ENCODE data around the gene FBXO7. TPM values are rescaled to one million over a fixed set of nuclear protein-coding genes. Genes with fewer than 3 reads are reported as not detected.

FBXO7 gene
- total and polyA plus RNA-seq, 11 donors: 19.1 to 63.0 (median 42.5) TPM

DNA sequence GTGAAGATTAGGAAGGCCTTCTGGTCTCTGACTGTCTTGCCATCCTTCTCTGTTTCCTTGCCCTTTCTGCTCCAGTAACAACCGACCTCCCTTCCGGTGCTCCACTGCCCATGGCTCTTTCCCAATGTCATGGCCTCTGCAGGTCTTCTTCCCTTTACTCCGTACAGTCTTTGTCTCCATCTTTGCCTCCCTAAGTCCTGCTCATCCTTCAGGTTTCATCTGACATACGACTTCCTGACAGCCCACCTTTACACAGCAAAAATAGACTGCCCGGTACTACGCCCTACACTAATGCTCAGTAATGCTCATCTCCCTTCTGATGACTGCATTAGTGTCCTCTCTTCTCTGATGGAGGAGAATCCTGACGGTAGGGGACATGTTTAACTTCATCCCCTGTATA lies 63.9 kb downstream of the FBXO7 start:
- WGBS, 4 donors: 94 to 97% (median 96%) methylated on average over 7 of the region's 7 CpGs
- H3K4me1 ChIP-seq: peaks cover 0 to 61% (median 32%) of the 10 kb centered on the region in 12 donors

GRCh38 chr22:32539631-32540421 lies 65.2 kb downstream of the FBXO7 start:
- no peaks in the 10 kb centered on the region for H3K27me3 ChIP-seq
- DNase-seq: peak in 4 of 5 donors; percentile 39 to 75 (median 63)
- no peak for TF ChIP-seq POLR2A (IDR thresholded peaks at IDR 0.05)
- TF ChIP-seq, protein P1, sequence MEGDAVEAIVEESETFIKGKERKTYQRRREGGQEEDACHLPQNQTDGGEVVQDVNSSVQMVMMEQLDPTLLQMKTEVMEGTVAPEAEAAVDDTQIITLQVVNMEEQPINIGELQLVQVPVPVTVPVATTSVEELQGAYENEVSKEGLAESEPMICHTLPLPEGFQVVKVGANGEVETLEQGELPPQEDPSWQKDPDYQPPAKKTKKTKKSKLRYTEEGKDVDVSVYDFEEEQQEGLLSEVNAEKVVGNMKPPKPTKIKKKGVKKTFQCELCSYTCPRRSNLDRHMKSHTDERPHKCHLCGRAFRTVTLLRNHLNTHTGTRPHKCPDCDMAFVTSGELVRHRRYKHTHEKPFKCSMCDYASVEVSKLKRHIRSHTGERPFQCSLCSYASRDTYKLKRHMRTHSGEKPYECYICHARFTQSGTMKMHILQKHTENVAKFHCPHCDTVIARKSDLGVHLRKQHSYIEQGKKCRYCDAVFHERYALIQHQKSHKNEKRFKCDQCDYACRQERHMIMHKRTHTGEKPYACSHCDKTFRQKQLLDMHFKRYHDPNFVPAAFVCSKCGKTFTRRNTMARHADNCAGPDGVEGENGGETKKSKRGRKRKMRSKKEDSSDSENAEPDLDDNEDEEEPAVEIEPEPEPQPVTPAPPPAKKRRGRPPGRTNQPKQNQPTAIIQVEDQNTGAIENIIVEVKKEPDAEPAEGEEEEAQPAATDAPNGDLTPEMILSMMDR (IDR thresholded peaks at IDR 0.05): no peak
- intact Hi-C loops (cut with DNase I): loop anchor here in 5 of 10 donors (2.0 to 10.0 kb wide), 4 partner anchors 77 to 225 kb away; no protein-coding TSS in a partner anchor
- no peak overlapping the region for H3K4me3 ChIP-seq
- 49 to 55% (median 49%) methylated on average over 8 to 10 of the region's 10 CpGs for WGBS, 4 donors
- peaks cover 0 to 48% (median 26%) of the 10 kb centered on the region in 12 donors for H3K4me1 ChIP-seq
- H3K9me3 ChIP-seq: peaks cover 0 to 5% (median 0%) of the 10 kb centered on the region in 12 donors
- H3K36me3 ChIP-seq: no peaks in the 10 kb centered on the region
- peak; percentile 41 to 87 (median 48) for ATAC-seq
- H3K27ac ChIP-seq: peak overlapping the region in 11 of 12 donors; percentile 30 to 77 (median 68)

More for the DNA sequence above, 63.9 kb downstream of the FBXO7 start:
- Histone ChIP-seq H3K4me3 (no peak overlapping the region), H3K36me3 (no peaks in the 10 kb centered on the region), H3K9me3 (peaks cover 0 to 5% (median 0%) of the 10 kb centered on the region in 12 donors), H3K27ac (peak overlapping the region in 8 of 12 donors; percentile 48 to 77 (median 69)), H3K27me3 (no peaks in the 10 kb centered on the region)
- ATAC-seq (no peak), DNase-seq (no peak)
- TF ChIP-seq, protein P1 (IDR thresholded peaks at IDR 0.05): no peak
- no peak for TF ChIP-seq POLR2A (IDR thresholded peaks at IDR 0.05)
- intact Hi-C loops (cut with DNase I): loop anchor here in 4 of 10 donors (2.0 to 10.0 kb wide), 4 partner anchors 79 to 226 kb away; no protein-coding TSS in a partner anchor

- 91 to 92% (median 92%) methylated on average over 13 of the region's 13 CpGs for WGBS, 4 donors
- Histone ChIP-seq H3K27me3 (no peaks in the 10 kb centered on the region), H3K9me3 (peaks cover 0 to 5% (median 0%) of the 10 kb centered on the region in 12 donors), H3K27ac (peak overlapping the region in 8 of 12 donors; percentile 6 to 82 (median 76)), H3K4me3 (no peak overlapping the region), H3K36me3 (no peaks in the 10 kb centered on the region), H3K4me1 (peaks cover 0 to 42% (median 25%) of the 10 kb centered on the region in 12 donors)
- ATAC-seq (no peak), DNase-seq (no peak)
- TF ChIP-seq POLR2A (IDR thresholded peaks at IDR 0.05): no peak
- TF ChIP-seq, protein P1 (IDR thresholded peaks at IDR 0.05): no peak
- intact Hi-C loops (cut with DNase I): loop anchor here in 1 of 10 donors (5.0 kb wide), 1 partner anchor 76 kb away; no protein-coding TSS in a partner anchor
Measured at GRCh38 chr22:32541481-32541880, 66.9 kb downstream of the FBXO7 start.

GRCh38 chr22:32542066-32542676 lies 67.6 kb downstream of the FBXO7 start:
- Histone ChIP-seq H3K9me3 (peaks cover 0 to 5% (median 0%) of the 10 kb centered on the region in 12 donors), H3K27ac (peak overlapping the region; percentile 42 to 82 (median 74)), H3K4me3 (no peak overlapping the region), H3K27me3 (no peaks in the 10 kb centered on the region), H3K36me3 (no peaks in the 10 kb centered on the region), H3K4me1 (peaks cover 0 to 48% (median 25%) of the 10 kb centered on the region in 12 donors)
- WGBS, 4 donors: 48 to 88% (median 74%) methylated on average over 8 of the region's 8 CpGs
- intact Hi-C loops (cut with DNase I): loop anchor here in 1 of 10 donors (5.0 kb wide), 1 partner anchor 75 kb away; no protein-coding TSS in a partner anchor
- DNase-seq (no peak), ATAC-seq (no peak)
- no peak for TF ChIP-seq POLR2A (IDR thresholded peaks at IDR 0.05)
- TF ChIP-seq, protein P1 (IDR thresholded peaks at IDR 0.05): no peak

Data from heart left ventricle (tissue), 16 donors.